ENCODE measurements around the gene CDCA5. TPM values are rescaled to one million over a fixed set of nuclear protein-coding genes. Genes with fewer than 3 reads are reported as not detected.

Gene CDCA5
- total and polyA plus RNA-seq, 2 of the 4 experiments (the other 2 are of a cell fraction): 9.1 to 14.0 TPM

- no peak overlapping the region for H3K18ac ChIP-seq (ENCODE audit: low read depth, low read length)
- WGBS, 2 experiments (ENCODE audit: extremely low coverage in 2 of 2, insufficient read length in 1 of 2): 98% methylated on average over 6 of the region's 11 CpGs; no CpG with 5 or more reads in 1 of the 2 experiments
- BruUV-seq (replicated peaks): no TSS peak
- H2AK9ac ChIP-seq (replicated peaks; ENCODE audit: low read depth, low read length, poor library complexity): no peak overlapping the region
- H2BK120ac ChIP-seq (ENCODE audit: low read depth, low read length): no peak overlapping the region
- peaks cover 11% of the 10 kb centered on the region; the same call in 1 of the 2 replicates for H4K20me1 ChIP-seq (ENCODE audit: insufficient read depth, low read length)
- H4K5ac ChIP-seq (ENCODE audit: low read depth, low read length): no peak overlapping the region
- H3K56ac ChIP-seq (ENCODE audit: extremely low read depth, insufficient read depth, low read length): no peak overlapping the region
- ChIA-PET CTCF (no interaction called here), POLR2A (ENCODE audit: unreplicated experiment) (no interaction called here)
- H3K4me1 ChIP-seq (ENCODE audit: control insufficient read depth, insufficient read depth, low read length): peaks cover 20% of the 10 kb centered on the region
- no peak overlapping the region for H2AK5ac ChIP-seq (ENCODE audit: low read depth, low read length)
- H3K9ac ChIP-seq (ENCODE audit: low read depth, low read length): no peak overlapping the region
- no peak overlapping the region for H2AFZ ChIP-seq (replicated peaks; ENCODE audit: low read length, poor library complexity)
- ATAC-seq (ENCODE audit: low read depth) (no peak), DNase-seq (no peak)
- H3K27me3 ChIP-seq (ENCODE audit: control insufficient read depth, insufficient read depth, low read length): no peaks in the 10 kb centered on the region
- no peak overlapping the region for H2BK20ac ChIP-seq (ENCODE audit: low read depth, low read length)
- H3K4me3 ChIP-seq (ENCODE audit: insufficient read depth, low read depth, low read length): no peak overlapping the region
- H3K4ac ChIP-seq (ENCODE audit: low read depth, low read length): no peak overlapping the region
- no peak overlapping the region for H3K27ac ChIP-seq (ENCODE audit: insufficient read depth, low read length)
- no peak overlapping the region for H4K8ac ChIP-seq (ENCODE audit: low read depth in 2 of 2, low read length in 2 of 2)
- no peak overlapping the region for H3K23ac ChIP-seq (ENCODE audit: low read depth, low read length)
- H3K79me1 ChIP-seq (ENCODE audit: low read depth in 1 of 2, low read length in 2 of 2): peaks cover 2 to 31% of the 10 kb centered on the region in 2 experiments
- no peak overlapping the region for H2BK5ac ChIP-seq (ENCODE audit: low read depth, low read length, poor library complexity, severe bottlenecking)
- H3K9me3 ChIP-seq (ENCODE audit: control insufficient read depth, insufficient read depth, low read length): no peaks in the 10 kb centered on the region
- H3K4me2 ChIP-seq (ENCODE audit: low read depth, low read length): no peak overlapping the region
- dilution Hi-C loops (cut with HindIII; ENCODE audit: low sequenced_read_pairs, unreplicated experiment): no loop called here
- no peak overlapping the region for H2BK15ac ChIP-seq (ENCODE audit: low read depth, low read length)
- TF ChIP-seq NFE2L2 (IDR thresholded peaks at IDR 0.05; ENCODE audit: low read depth, low read length) (no peak), FOS (IDR thresholded peaks at IDR 0.05; ENCODE audit: low read depth, low read length) (no peak), USF2 (IDR thresholded peaks at IDR 0.05; ENCODE audit: low read depth, low read length) (no peak), POLR2A (IDR thresholded peaks at IDR 0.05; ENCODE audit: low read depth, low read length) (no peak), MAZ (IDR thresholded peaks at IDR 0.05; ENCODE audit: borderline replicate concordance, low read depth, low read length) (no peak), BHLHE40 (IDR thresholded peaks at IDR 0.05; ENCODE audit: low read depth, low read length) (no peak), CEBPB (IDR thresholded peaks at IDR 0.05; ENCODE audit: low read depth, low read length) (no peak), MXI1 (IDR thresholded peaks at IDR 0.05; ENCODE audit: borderline replicate concordance, low read depth, low read length) (no peak), MAFK (IDR thresholded peaks at IDR 0.05; ENCODE audit: low read depth, low read length) (no peak), CTCF (conservative IDR thresholded peaks at IDR 0.05; ENCODE audit: low read depth, low read length) (no peak), CHD1 (IDR thresholded peaks at IDR 0.05; ENCODE audit: low read depth, low read length) (no peak), RCOR1 (IDR thresholded peaks at IDR 0.05; ENCODE audit: insufficient replicate concordance, low read length) (no peak), RAD21 (IDR thresholded peaks at IDR 0.05; ENCODE audit: low read length) (no peak), ELK1 (IDR thresholded peaks at IDR 0.05; ENCODE audit: borderline replicate concordance, low read depth, low read length) (no peak), SMC3 (IDR thresholded peaks at IDR 0.05; ENCODE audit: low read depth, low read length) (no peak), RFX5 (IDR thresholded peaks at IDR 0.05; ENCODE audit: low read depth, low read length) (no peak)
- intact Hi-C loops (cut with micrococcal nuclease): loop anchor here (5.0 kb wide), 1 partner anchor 138 kb away; no protein-coding TSS in a partner anchor
- no peak overlapping the region for H3K14ac ChIP-seq (replicated peaks; ENCODE audit: low read depth, low read length)
- no peak overlapping the region for H4K91ac ChIP-seq (ENCODE audit: insufficient read depth, low read depth, low read length)
- H3K9me1 ChIP-seq (ENCODE audit: insufficient read depth, low read length): 0 out of 2 replicates have a peak, but pooled peaks cover 2% of the 10 kb centered on the region
- peaks cover 9% of the 10 kb centered on the region for H3K36me3 ChIP-seq (ENCODE audit: control insufficient read depth, insufficient read depth, low read length)
- in situ Hi-C loops (cut with MboI; ENCODE audit: low sequenced_read_pairs): no loop called here
Measured at GRCh38 chr11:65114538-65115171, 30.8 kb upstream of the CDCA5 start.
